Inflammatory macrophage treated with lipopolysaccharide for 4 hours (primary cell): Measurements from ENCODE around the gene TAS2R1.

Experiments used
- DNase-seq: peaks from one replicate; pipeline ENCODE4 v3.0.0-alpha.2; 2020

The TAS2R1 gene, protein sequence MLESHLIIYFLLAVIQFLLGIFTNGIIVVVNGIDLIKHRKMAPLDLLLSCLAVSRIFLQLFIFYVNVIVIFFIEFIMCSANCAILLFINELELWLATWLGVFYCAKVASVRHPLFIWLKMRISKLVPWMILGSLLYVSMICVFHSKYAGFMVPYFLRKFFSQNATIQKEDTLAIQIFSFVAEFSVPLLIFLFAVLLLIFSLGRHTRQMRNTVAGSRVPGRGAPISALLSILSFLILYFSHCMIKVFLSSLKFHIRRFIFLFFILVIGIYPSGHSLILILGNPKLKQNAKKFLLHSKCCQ

DNA sequence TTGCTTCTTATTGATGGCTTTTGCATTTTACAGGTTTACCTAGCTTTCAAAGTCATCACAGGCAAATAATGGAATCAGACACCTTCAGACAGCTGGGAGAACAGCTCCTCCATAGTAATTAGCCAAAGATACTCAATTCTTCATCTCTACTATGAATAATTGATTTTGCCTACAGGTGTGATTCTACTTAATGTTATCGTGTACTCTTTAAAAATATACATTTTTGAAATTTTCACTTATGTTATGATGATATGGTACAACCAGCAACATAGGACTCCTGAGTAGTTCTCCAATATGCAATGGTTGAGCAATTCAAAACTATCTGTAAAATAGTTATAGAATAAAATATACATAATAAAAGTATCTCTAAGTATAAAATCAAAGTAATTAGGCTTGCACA lies at the start of gene TAS2R1:
TAS2R1 (minus strand) TSS at position 101 of the 400 bp plus-strand sequence. CDS start 319 bp downstream, outside the sequence.
- DNase-seq = no peak

DNA sequence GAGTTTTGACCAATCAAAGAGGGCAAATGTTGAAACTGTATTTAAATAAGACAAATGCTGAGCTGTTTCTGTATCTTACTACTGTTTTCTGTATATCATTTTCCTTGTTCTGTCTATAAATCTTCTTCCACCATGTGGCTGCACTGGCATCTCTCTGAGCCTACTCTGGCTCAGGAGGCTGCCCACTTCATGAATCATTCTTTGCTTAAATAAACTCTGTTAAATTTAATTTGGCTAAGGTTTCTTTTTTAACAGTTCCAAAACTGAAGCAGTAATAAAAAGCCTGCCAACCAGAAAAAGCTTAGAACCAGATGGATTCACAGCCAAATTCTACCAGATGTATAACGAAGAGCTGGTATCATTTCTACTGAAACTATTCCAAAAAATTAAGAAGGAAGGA lies 40.2 kb upstream of the TAS2R1 start:
- DNase-seq = no peak

DNA sequence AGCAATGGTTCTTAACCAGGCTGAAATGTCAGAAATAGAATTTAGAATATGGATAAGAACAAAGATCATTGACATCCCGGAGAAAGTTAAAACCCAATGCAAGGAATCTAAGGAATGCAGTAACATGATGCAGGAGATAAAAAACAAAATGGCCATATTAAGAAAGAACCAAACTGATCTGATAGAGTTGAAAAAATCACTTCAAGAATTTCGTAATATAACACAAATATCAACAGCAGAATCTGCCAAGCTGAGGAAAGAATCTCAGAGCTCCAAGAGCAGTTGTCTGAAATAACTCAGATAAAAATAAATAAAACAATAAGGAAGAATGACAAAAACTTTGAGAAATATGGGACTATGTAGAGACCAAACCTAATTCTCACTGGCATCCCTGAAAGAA lies 37.8 kb upstream of the TAS2R1 start:
- no peak for DNase-seq

DNA sequence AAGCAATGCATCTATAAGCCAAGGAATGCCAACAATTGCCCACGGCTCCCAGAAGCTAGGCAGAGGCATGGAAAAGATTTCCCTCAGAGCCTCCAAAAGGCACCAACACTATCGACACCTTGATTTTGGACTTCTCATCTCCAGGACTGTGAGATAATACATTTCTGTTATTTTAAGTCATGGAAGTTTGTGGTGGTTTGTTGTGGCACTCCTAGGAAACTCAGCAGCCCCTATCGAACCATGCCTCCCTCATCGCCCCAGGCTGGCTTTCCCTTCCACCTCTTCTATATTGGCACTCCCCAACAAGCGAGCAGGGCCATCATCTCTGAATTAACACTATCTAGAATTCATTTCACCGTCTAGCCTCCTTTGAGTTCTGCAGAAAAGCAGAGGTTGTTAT lies 33.7 kb upstream of the TAS2R1 start:
- no peak for DNase-seq

DNA sequence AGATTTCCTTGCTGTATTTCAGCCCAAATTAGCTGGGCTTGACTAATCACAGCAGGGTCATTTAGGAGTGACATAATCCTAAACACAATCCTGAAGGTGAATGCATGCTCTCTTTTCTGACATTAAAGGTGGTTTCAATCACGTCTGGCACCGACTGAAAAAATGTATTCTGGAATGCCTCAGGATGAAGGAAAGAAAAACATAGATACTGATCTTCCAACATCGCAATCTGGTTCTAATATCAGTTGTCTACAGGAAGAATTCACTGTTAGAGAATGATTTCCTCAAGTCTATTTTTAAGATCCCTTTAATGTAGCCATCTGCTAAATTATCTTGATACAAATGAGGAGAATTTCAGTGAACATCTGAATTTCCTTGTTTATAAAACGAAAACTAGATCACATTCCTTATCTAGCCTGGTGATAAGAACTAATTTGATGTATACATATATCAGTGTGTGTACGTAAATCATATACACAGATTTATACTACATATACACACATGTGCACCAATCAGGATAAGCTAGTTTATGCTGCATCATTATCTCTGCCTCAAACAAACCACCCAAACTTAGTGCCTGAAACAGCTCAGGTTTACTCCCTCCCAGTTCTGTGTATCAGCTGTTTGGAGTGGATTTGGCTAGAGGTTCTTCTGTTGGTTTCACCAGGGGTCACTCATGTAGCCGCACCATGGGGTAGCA lies 31.3 kb upstream of the TAS2R1 start:
- DNase-seq = no peak

DNA sequence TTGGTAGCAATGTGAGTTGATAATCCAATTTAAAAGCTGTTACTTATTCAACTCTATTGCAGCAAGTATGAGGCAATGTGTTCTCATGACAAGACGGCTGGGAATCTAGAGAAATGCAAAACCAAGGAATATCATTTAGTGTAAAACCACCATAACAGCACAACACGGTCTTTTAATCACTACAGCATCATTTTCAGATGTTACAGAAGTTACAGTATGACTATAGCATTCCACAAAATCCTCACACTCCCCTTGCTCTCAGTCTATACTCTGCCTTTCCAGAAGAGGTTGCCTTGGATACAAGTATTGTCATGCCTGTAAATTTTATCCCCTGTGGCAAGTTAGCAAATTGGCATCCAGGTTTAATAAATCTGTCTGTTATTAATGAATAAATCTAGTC lies 28.6 kb upstream of the TAS2R1 start:
- DNase-seq = no peak

DNA sequence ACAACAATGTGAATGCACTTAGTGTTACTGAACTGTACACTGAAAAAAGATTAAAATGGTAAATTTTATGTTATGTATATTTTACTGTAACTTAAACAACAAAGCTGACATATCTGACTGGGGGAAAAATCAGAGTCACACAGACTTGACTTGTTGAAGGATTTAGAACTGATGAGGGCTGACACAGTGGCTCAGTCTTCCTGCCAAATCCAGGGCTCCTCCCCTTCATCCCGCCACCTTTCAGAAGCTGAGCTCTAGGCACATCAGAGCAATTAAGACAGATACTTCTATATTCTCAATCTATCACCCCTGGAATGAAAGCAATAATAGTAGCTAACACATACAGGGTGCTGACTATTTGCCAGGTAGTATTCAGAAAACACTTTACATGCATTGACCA lies 27.7 kb upstream of the TAS2R1 start:
- no peak for DNase-seq

DNA sequence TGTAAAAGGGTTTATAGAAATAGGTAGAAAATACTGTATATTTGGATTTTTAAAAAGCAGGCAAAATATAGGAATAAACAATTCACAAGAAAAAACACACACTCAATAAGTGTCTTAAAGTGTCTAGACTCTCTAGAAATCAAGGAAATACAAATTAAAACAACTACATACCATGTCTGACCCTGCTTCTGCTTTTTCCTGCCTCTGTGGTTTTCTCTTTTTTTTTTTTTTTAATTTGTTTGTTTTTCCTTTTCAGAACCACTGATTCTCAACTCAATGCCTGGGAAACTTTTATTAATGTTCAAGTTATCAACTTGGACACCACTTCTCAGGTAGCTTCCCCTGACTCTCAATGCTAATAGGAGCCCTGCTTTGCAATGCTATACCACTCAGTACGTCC lies 25.5 kb upstream of the TAS2R1 start:
- no peak for DNase-seq

DNA sequence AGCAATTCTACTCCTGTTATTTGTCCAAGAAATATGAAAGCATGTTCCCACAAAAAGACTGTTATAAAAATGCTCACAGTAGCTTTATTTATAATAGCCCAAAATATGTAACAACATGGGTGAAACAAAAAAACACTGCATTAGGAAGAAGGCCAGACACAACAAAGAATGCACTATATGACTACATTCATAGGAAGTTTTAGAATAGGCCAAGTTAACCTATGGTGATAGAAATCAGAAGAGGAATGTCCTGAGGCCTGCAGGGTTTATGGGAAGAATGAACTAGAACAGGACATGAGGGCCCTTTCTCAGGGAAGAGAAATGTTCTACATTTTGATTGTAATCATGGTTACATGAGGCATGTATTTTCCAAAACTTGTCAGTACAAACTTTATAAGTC lies 24.7 kb upstream of the TAS2R1 start:
- no peak for DNase-seq

DNA sequence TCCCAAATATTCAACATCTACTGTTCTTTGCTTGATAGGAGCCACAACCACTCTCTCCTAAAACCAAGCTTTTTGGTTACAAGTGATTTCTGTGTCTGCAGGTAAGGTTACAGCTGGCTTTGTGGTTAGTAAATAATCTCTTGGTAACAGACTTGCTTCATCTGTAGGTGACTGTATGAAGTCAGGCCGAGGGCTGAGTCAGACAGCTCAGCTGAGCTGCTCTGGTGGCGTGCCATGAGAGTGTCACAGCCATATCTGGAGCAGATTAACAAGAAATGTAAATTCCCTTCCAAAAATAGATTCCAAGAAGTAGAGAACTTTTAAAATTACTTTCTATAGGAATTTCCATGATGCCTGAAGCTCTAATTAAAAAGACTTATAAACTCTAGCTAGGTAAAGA lies 23.7 kb upstream of the TAS2R1 start:
- no peak for DNase-seq

DNA sequence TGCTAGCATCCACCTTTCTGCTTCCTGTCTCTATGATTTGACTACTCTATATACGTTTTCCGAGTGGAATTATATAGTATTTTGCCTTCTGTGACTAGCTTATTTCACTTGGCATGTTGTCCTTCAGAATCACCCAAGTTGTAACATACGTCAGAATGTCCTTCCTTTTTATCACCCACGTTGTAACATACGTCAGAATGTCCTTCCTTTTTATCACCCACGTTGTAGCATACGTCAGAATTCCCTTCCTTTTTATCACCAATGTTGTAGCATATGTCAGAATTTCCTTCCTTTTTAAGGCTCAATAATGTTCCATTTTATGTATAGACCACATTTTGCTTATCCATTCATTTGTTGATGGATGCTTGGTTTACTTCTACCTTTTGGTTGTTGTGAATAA lies 22.9 kb upstream of the TAS2R1 start:
- DNase-seq = no peak

DNA sequence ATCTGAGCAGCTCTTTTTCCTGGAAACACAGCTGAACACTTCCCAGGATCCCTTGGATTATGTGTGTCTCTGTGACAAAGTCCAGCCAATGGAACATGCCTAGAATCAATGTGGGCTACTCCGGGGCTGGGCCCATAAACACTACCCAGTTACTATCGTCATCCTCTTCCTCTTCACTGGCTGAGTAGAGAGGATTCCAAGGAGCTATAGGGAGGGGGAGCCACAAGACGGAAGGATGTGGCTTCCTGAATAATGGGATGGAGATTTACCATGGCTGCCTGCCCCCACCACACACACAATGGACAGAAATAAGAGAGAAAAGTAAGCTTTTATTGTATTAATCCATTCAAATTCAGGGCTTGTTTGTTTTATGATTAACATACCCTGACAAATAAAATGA lies 22.1 kb upstream of the TAS2R1 start:
- no peak for DNase-seq

DNA sequence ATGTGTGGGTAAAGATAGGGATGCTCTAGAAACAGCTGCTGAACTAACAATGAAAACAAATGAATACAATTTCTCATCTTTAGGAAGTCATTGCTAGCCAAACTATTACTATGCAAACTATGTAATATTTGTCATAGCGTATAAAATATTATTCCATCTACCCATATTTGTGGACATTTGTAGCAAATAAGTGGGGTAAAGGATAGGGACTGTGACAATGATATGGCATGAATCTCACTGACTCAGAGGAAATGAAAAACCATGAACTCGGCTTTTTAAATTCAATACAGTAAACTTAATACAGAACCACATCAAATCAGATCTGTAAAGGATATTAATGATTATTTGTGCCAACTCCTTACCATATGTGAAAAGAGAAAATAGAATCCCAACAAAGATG lies 16.7 kb upstream of the TAS2R1 start:
- no peak for DNase-seq

DNA sequence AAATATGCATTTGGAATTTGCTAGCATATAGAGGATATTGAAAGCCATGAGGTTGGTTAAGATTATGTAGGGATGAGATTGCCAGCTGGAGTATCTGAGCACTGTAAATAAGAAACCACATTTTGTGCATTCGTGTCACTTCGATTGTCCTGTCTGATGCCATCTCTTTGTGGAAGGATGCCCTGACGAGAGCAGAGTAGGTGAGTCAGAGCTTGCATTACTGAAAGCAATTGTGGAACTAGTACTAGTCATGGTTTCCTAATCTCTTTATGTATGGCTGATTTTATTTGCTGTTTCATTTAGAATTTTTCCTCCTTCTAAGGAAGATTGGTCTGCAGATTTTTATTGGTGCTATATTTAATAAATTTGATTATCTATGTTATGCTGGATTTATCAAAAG lies 14.5 kb upstream of the TAS2R1 start:
- no peak for DNase-seq

DNA sequence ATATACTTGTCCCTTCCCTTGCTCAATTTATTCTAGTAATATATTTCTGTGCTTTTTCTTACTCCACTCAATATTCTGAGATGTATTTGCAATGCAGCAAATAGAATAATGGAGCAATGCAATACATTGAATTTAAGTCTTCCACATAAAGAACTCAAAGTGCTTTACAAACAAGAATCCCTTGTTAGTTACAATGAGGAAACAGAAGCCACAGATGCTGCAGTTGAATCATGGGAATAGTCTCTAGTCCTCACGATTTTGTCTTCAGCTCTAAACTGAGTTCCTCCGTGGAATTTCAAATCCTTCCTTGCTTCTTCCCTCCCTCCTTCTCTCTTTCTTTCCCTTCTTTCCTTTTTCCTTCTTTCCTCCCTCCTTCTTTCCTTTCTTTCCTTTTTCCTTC lies 12.5 kb upstream of the TAS2R1 start:
- DNase-seq = no peak

DNA sequence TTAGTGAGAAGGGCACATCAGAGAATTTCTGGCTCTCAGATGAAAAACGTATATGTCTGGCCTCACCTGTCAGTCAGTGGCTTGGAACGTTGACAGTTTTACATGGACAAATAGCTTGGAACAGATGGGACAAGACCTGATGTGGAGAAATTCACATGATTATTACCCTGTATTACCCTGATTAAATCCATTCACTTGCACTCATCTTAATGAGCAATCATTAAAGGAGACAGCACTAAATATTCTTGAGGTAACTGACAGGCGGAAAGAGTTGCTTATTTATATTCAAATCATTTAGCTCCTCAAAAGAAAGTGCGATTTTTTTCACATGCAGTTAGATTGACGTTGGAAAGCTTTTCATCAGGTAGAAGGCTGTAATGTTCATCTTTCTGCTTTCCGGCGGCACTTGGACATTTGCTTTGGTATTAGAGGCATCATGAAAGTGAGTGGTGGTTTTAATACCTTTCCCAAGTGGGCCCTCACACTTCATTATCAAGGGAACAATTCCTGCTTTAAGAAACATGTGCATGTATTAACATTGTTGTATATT lies 11.7 kb upstream of the TAS2R1 start:
- DNase-seq = no peak

DNA sequence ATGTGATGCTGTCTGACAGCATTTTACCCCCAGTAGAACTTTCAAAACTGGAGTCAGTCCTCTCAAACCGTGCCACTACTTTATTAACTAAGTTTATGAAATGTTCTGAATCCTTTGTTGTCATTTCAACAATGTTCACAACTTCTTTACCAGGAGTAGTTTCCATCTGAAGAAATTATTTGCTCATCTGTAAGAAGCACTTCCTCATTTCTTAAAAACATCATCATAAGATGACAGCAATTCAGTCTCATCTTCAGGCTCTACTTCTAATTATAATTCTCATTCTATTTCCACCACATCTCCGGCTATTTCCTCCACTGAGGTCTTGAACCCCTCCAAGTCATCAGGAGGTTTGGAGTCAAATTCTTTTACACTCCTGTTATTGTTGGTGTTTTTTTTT lies 2.3 kb upstream of the TAS2R1 start:
- no peak for DNase-seq

DNA sequence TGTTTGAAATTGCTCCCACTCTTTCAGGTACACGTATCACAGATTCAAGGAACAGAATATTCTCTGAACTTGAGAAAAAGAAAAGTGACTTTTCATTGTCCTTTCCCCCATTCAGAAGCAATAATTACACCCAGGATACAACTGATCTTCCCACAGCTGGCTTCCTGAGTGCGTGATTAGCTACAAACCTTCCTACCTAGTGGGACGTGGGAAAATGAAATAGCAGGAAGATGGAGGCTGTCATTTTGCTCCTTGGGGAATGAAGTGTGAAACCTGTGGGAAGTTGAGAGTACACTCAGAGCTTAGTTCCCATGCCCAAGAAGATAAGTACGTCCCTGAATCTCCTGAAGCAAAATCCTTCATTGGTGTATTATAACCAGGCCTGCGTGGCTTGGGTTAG lies 2.6 kb downstream of the TAS2R1 start:
- no peak for DNase-seq

DNA sequence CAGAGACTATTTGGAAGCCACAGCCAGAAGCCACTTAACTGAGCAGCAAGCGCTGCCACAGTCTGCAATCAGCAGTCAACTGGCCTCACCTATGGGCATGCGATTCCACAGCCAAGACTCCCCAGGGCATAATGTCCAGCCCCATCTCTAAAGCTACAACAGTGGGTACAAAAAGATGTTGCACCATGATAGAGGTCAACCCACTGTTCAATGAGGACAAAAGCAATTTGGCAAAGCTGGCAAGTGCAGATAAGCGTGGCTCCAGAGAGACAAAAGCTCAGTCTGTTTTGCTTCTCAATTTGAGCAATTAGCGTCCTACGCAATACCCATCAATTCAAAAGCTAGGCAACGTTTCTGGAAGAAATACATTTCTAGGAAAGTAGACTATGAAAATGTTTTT lies 3.2 kb downstream of the TAS2R1 start:
- DNase-seq = no peak

DNA sequence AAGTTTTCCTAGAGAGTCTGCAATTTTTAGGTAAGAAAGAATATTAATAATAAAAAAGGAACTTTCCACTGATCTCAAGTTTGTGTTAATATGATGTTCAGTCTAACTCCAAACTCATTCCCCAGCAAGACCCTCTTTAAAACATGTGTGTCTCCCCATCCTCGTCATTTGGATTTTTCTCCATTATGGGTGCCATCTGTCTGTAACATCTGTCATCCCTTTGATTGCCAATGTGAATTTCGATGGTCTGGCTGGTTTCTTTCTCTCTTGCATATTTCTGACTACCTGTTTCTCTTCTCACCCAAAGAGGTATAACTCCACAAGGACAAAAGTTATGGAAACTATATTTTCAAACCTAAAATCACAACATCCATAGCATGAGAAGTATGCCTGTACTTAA lies 4.4 kb downstream of the TAS2R1 start:
- no peak for DNase-seq

DNA sequence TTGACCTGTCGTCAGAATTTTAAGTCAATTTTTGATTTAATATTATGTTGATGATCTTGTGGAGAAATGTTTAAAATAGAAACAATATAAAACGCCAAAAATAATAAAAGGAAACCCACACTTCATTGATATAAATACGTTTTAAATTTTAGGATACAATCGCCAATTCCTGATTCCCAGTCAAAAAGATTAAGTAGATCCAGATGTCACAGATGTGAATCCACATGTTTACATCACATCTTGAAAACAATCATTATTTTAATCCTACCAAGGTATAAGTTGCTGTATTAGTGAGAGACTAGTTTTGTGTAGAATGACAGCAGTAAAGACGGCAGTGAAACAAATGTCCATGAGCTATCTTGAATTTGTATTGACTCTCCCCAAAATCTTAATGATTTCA lies 4.9 kb downstream of the TAS2R1 start:
- DNase-seq = no peak

DNA sequence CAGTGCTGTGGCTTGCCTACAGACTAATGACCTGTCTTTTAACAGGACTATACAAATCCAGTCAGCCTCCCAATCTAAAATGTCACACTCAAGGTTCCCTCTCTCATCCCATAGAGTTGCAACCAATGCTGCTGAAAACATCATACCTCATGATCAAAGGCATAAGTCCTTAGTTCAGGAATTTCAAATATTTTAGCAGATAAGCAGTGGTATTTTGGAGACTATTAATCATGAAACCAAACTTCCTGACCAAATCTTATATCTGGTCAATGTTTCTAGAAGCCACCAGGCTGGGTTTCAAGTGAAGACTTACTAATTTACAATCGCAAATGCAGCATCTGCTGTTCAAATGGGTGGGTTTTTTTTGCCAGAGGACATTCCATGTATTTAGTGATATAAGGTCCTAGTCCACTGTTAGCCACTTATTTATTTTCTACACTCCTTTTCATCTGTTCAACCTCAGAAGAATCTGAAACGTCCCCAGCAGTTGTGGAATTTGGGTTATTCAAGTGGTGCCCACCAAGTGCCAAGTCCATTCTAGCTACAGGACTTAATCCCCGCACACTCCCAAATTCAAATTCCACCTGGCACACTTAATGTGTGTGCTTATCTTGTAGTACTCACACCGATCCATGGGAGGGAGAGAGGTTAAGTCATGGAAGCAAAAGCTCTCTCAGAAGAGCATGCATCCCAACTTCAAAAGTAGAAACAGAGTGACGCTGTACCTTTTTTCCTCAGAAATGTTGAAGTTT lies 5.8 kb downstream of the TAS2R1 start:
- DNase-seq = no peak

DNA sequence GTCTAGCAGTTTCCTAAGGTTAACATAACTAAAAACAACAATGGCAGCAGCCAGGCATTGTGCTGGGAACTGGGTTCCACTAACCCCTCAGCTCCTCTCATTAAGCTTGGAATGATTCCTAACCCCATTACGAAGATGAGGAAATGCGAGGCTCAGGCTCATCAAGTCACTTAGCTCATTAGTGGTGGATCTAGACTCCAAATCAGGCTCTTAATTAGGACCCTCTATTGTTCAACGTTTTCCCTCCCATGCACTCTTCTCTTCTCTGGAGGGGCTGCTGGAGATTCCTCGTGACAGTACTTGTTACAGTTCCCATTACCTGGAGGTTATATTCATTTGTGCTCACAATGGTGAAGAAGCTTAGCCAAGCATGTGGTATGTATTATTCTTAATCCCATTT lies 6.5 kb downstream of the TAS2R1 start:
- no peak for DNase-seq

DNA sequence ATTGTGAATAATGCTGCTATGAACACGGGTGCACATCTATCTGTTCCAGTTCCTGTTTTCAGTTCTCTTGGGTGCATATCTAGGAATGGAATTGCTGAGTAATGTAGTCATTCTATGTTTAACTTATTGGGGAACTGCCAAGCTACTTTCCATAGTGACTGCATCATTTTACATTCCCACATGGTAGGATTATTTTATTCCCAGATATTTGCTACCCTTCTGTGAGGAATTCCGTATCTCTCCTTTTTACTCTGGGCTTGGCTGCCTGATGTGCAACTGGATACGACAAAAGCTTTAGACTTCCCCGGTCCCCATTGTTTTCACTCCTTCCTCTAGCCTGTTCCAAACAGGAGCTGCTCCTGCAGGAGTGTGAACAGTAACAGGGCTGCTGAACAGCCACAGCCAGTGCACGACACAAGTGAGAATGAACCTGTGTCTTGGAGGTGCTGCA lies 7.2 kb downstream of the TAS2R1 start:
- DNase-seq = no peak
